ENCODE data around the gene CFTR. TPM values are rescaled to one million over a fixed set of nuclear protein-coding genes. Genes with fewer than 3 reads are reported as not detected.

The CFTR gene
- total RNA-seq, 1 donor from 2014 or later = 35.3 TPM

DNA sequence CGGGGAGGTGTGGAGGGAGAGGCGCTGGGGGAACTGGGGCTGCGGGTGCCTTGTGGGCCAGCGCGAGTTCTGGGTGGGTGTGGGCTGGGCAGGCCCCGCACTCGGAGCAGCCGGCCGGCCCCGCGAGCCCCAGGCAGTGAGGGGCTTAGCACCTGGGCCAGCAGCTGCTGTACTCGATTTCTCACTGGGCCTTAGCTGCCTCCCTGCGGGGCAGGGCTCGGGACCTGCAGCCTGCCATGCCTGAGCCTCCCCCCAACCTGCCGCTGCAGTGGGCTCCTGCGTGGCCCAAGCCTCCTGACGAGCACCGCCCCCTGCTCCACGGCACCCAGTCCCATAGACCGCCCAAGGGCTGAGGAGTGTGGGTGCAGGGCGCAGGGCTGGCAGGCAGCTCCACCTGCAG is 116.3 kb downstream of the CFTR start:
- no peaks in the 10 kb centered on the region for H3K27me3 ChIP-seq (ENCODE audit: low read depth)
- TF ChIP-seq, protein P1, sequence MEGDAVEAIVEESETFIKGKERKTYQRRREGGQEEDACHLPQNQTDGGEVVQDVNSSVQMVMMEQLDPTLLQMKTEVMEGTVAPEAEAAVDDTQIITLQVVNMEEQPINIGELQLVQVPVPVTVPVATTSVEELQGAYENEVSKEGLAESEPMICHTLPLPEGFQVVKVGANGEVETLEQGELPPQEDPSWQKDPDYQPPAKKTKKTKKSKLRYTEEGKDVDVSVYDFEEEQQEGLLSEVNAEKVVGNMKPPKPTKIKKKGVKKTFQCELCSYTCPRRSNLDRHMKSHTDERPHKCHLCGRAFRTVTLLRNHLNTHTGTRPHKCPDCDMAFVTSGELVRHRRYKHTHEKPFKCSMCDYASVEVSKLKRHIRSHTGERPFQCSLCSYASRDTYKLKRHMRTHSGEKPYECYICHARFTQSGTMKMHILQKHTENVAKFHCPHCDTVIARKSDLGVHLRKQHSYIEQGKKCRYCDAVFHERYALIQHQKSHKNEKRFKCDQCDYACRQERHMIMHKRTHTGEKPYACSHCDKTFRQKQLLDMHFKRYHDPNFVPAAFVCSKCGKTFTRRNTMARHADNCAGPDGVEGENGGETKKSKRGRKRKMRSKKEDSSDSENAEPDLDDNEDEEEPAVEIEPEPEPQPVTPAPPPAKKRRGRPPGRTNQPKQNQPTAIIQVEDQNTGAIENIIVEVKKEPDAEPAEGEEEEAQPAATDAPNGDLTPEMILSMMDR (IDR thresholded peaks at IDR 0.05) = no peak
- no peak for ATAC-seq
- no peaks in the 10 kb centered on the region for H3K9me3 ChIP-seq
- no peak overlapping the region for H3K4me3 ChIP-seq
- no peak overlapping the region for H3K27ac ChIP-seq
- no peak for DNase-seq
- H3K36me3 ChIP-seq = no peaks in the 10 kb centered on the region
- H3K4me1 ChIP-seq = no peaks in the 10 kb centered on the region
- intact Hi-C loops (cut with DNase I) = no loop called here

DNA sequence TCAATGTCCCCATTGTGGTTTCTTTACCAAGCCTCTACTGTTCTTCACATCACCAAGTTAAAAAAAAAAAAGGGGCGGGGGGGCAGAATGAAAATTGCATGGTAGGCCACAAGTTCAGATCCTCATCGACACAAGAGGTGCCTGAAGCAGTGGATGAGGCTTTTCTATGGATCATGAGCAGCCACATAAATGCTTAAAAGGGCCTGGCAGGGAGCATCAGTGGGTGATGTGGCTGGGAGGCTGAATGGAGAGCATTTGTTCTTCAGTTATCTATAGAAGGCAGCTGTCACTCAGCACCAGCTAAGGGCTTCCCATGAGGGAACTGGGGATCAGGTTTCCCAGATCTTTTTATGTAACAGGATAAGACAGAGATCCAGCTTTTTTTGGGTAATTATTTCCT is 117.9 kb downstream of the CFTR start:
- intact Hi-C loops (cut with DNase I) = no loop called here
- DNase-seq (no peak), ATAC-seq (no peak)
- TF ChIP-seq, protein P1 (IDR thresholded peaks at IDR 0.05) = no peak
- Histone ChIP-seq H3K4me3 (no peak overlapping the region), H3K36me3 (no peaks in the 10 kb centered on the region), H3K27ac (no peak overlapping the region), H3K9me3 (no peaks in the 10 kb centered on the region), H3K4me1 (no peaks in the 10 kb centered on the region), H3K27me3 (ENCODE audit: low read depth) (no peaks in the 10 kb centered on the region)

DNA sequence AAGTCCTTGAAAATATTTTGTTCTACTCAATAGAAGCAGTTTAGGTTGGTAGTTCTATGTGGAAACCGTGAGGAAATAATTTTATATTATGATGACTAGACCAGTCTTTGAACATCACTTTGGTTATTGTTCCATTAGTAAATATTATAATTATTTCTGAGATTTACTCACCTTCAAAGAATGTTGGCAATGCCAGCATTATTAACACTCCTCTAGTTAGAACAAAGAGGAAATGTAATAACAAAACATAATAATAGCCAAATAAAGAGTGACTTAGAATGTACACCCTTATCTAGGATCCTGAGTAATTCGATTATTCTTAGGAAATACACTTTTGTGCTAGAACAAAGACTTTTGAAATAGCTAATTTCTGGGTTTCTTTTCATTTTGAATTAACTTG is 121.1 kb downstream of the CFTR start:
- Histone ChIP-seq H3K36me3 (no peaks in the 10 kb centered on the region), H3K9me3 (no peaks in the 10 kb centered on the region), H3K27me3 (ENCODE audit: low read depth) (no peaks in the 10 kb centered on the region), H3K4me1 (no peaks in the 10 kb centered on the region), H3K27ac (no peak overlapping the region), H3K4me3 (no peak overlapping the region)
- TF ChIP-seq, protein P1 (IDR thresholded peaks at IDR 0.05) = no peak
- intact Hi-C loops (cut with DNase I) = no loop called here
- ATAC-seq = no peak
- DNase-seq = no peak

GRCh38 chr7:117603627-117604026 is 123.8 kb downstream of the CFTR start:
- Histone ChIP-seq H3K27ac (no peak overlapping the region), H3K9me3 (no peaks in the 10 kb centered on the region), H3K27me3 (ENCODE audit: low read depth) (no peaks in the 10 kb centered on the region), H3K4me3 (no peak overlapping the region), H3K36me3 (no peaks in the 10 kb centered on the region), H3K4me1 (no peaks in the 10 kb centered on the region)
- TF ChIP-seq, protein P1 (IDR thresholded peaks at IDR 0.05) = no peak
- no peak for DNase-seq
- intact Hi-C loops (cut with DNase I) = no loop called here
- ATAC-seq = no peak

- Histone ChIP-seq H3K9me3 (no peaks in the 10 kb centered on the region), H3K36me3 (no peaks in the 10 kb centered on the region), H3K27me3 (ENCODE audit: low read depth) (no peaks in the 10 kb centered on the region), H3K4me3 (no peak overlapping the region), H3K4me1 (no peaks in the 10 kb centered on the region), H3K27ac (no peak overlapping the region)
- no peak for ATAC-seq
- DNase-seq = no peak
- intact Hi-C loops (cut with DNase I) = no loop called here
- TF ChIP-seq, protein P1 (IDR thresholded peaks at IDR 0.05) = no peak
Observed at GRCh38 chr7:117605712-117606111, 125.9 kb downstream of the CFTR start.

DNA sequence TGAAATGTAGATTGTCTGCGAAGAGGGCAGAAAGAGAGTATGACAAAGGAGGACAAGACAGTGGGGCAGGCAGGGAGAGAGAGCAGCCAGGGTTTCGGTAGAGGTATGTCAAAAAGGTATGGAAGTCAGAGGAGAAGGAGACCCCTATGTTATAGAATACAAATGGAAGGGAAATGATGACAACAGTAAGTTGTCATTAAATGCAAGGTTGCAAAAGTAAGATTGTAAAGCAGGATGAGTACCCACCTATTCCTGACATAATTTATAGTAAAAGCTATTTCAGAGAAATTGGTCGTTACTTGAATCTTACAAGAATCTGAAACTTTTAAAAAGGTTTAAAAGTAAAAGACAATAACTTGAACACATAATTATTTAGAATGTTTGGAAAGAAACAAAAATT is 126.3 kb downstream of the CFTR start:
- no peaks in the 10 kb centered on the region for H3K36me3 ChIP-seq
- intact Hi-C loops (cut with DNase I) = no loop called here
- ATAC-seq (no peak), DNase-seq (no peak)
- no peaks in the 10 kb centered on the region for H3K4me1 ChIP-seq
- TF ChIP-seq, protein P1 (IDR thresholded peaks at IDR 0.05) = no peak
- no peak overlapping the region for H3K27ac ChIP-seq
- no peaks in the 10 kb centered on the region for H3K27me3 ChIP-seq (ENCODE audit: low read depth)
- H3K4me3 ChIP-seq = no peak overlapping the region
- no peaks in the 10 kb centered on the region for H3K9me3 ChIP-seq

All from lower lobe of right lung (tissue), 2 donors.